Activated T-cell treated with anti-CD3 and anti-CD28 coated beads, Interleukin-2, amount 50 U/mL, for 48 hours (primary cell): Measurements from ENCODE around the gene PVR.
"Not testable (repeated sequence)": the region's sequence is repeated elsewhere in the genome, so short reads cannot be mapped to it uniquely, and the experiment has no call there.

ENCODE experiments used
- DNase-seq, 2 experiments: peaks; one replicate each; pipeline ENCODE4 v3.0.0-alpha.2; 2020

PVR gene

GRCh38 chr19:44677019-44677811, 33.5 kb downstream of the PVR start:
- DNase-seq: no peak

GRCh38 chr19:44680536-44680935, 36.8 kb downstream of the PVR start:
- no peak for DNase-seq

- no peak for DNase-seq
Observed at GRCh38 chr19:44681992-44682790, 38.5 kb downstream of the PVR start.

- no peak for DNase-seq
Observed at GRCh38 chr19:44682807-44683206, 39.1 kb downstream of the PVR start.

GRCh38 chr19:44683434-44684210, 39.9 kb downstream of the PVR start:
- DNase-seq: no peak

- not testable (repeated sequence) for DNase-seq
Observed at GRCh38 chr19:44684396-44684795, 40.7 kb downstream of the PVR start.

GRCh38 chr19:44684892-44685863, 41.5 kb downstream of the PVR start:
- no peak for DNase-seq

GRCh38 chr19:44685877-44686276, 42.2 kb downstream of the PVR start:
- DNase-seq: no peak

GRCh38 chr19:44686896-44687295, 43.2 kb downstream of the PVR start:
- DNase-seq: no peak

GRCh38 chr19:44687888-44688287, 44.2 kb downstream of the PVR start:
- no peak for DNase-seq

- DNase-seq: peak; percentile 87
Observed at GRCh38 chr19:44689290-44690130, 45.8 kb downstream of the PVR start.

GRCh38 chr19:44690131-44690440, 46.4 kb downstream of the PVR start:
- DNase-seq: no peak

- no peak for DNase-seq
Observed at GRCh38 chr19:44692379-44692721, 48.6 kb downstream of the PVR start.

- peak; percentile 58 to 68 for DNase-seq
Observed at GRCh38 chr19:44694184-44694579, 50.5 kb downstream of the PVR start.

GRCh38 chr19:44696939-44697669, 53.4 kb downstream of the PVR start:
- DNase-seq: no peak

GRCh38 chr19:44697670-44698034, 53.9 kb downstream of the PVR start:
- DNase-seq: no peak

GRCh38 chr19:44698492-44699201, 54.9 kb downstream of the PVR start, which contains the start of gene CEACAM16:
Gene CEACAM16 (plus strand): TSS chr19:44699151. CDS start chr19:44701457, 2,306 bp downstream.
- DNase-seq: no peak

- DNase-seq: no peak
Observed at GRCh38 chr19:44700547-44700946, 56.8 kb downstream of the PVR start.

GRCh38 chr19:44701228-44701627, 57.5 kb downstream of the PVR start:
- DNase-seq: no peak

- no peak for DNase-seq
Observed at GRCh38 chr19:44702551-44703176, 59.0 kb downstream of the PVR start.
